ENCODE measurements around the gene C12orf57. TPM values are rescaled to one million over a fixed set of nuclear protein-coding genes. Genes with fewer than 3 reads are reported as not detected.

C12orf57 gene
- total and polyA plus RNA-seq, 2 of the 13 experiments (the other 11 are each of a cell fraction or from before 2014, with no cell fraction given), result 84.0 to 287 TPM

GRCh38 chr12:6961695-6962284, 18.0 kb downstream of the C12orf57 start (continued):
- TF ChIP-seq POGZ (CRISPR knock-in tag; IDR thresholded peaks at IDR 0.05), result 0 out of 2 replicates have a peak, but pooled peaks have one; percentile 12
- TF ChIP-seq, protein P1, sequence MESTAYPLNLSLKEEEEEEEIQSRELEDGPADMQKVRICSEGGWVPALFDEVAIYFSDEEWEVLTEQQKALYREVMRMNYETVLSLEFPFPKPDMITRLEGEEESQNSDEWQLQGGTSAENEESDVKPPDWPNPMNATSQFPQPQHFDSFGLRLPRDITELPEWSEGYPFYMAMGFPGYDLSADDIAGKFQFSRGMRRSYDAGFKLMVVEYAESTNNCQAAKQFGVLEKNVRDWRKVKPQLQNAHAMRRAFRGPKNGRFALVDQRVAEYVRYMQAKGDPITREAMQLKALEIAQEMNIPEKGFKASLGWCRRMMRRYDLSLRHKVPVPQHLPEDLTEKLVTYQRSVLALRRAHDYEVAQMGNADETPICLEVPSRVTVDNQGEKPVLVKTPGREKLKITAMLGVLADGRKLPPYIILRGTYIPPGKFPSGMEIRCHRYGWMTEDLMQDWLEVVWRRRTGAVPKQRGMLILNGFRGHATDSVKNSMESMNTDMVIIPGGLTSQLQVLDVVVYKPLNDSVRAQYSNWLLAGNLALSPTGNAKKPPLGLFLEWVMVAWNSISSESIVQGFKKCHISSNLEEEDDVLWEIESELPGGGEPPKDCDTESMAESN (CRISPR knock-in tag; conservative IDR thresholded peaks at IDR 0.05), result peak; percentile 45; the same call in 1 of the 2 replicates
- TF ChIP-seq, protein P2, sequence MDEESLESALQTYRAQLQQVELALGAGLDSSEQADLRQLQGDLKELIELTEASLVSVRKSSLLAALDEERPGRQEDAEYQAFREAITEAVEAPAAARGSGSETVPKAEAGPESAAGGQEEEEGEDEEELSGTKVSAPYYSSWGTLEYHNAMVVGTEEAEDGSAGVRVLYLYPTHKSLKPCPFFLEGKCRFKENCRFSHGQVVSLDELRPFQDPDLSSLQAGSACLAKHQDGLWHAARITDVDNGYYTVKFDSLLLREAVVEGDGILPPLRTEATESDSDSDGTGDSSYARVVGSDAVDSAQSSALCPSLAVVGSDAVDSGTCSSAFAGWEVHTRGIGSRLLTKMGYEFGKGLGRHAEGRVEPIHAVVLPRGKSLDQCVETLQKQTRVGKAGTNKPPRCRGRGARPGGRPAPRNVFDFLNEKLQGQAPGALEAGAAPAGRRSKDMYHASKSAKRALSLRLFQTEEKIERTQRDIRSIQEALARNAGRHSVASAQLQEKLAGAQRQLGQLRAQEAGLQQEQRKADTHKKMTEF (CRISPR knock-in tag; IDR thresholded peaks at IDR 0.05), result 0 out of 2 replicates have a peak, but pooled peaks have one; percentile 25
- 0 out of 2 replicates have a peak, but pooled peaks have one; percentile 20 for TF ChIP-seq RFXAP (CRISPR knock-in tag; IDR thresholded peaks at IDR 0.05; ENCODE audit: borderline replicate concordance)
- 0 out of 2 replicates have a peak, but pooled peaks have one; percentile 43 for TF ChIP-seq ELF3 (CRISPR knock-in tag; IDR thresholded peaks at IDR 0.05)
- TF ChIP-seq TAF1 (CRISPR knock-in tag; IDR thresholded peaks at IDR 0.05), result peak; percentile 26; the same call in 1 of the 2 replicates
- TF ChIP-seq, protein P3, sequence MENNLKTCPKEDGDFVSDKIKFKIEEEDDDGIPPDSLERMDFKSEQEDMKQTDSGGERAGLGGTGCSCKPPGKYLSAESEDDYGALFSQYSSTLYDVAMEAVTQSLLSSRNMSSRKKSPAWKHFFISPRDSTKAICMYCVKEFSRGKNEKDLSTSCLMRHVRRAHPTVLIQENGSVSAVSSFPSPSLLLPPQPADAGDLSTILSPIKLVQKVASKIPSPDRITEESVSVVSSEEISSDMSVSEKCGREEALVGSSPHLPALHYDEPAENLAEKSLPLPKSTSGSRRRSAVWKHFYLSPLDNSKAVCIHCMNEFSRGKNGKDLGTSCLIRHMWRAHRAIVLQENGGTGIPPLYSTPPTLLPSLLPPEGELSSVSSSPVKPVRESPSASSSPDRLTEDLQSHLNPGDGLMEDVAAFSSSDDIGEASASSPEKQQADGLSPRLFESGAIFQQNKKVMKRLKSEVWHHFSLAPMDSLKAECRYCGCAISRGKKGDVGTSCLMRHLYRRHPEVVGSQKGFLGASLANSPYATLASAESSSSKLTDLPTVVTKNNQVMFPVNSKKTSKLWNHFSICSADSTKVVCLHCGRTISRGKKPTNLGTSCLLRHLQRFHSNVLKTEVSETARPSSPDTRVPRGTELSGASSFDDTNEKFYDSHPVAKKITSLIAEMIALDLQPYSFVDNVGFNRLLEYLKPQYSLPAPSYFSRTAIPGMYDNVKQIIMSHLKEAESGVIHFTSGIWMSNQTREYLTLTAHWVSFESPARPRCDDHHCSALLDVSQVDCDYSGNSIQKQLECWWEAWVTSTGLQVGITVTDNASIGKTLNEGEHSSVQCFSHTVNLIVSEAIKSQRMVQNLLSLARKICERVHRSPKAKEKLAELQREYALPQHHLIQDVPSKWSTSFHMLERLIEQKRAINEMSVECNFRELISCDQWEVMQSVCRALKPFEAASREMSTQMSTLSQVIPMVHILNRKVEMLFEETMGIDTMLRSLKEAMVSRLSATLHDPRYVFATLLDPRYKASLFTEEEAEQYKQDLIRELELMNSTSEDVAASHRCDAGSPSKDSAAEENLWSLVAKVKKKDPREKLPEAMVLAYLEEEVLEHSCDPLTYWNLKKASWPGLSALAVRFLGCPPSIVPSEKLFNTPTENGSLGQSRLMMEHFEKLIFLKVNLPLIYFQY (CRISPR knock-in tag; IDR thresholded peaks at IDR 0.05; ENCODE audit: borderline replicate concordance), result no peak
- TF ChIP-seq ARID4A (CRISPR knock-in tag; IDR thresholded peaks at IDR 0.05; ENCODE audit: borderline replicate concordance), result peak; percentile 46; the same call in 1 of the 2 replicates
- TF ChIP-seq CENPX (CRISPR knock-in tag; IDR thresholded peaks at IDR 0.05), result no peak
- no peak for TF ChIP-seq ZFP41 (CRISPR knock-in tag; IDR thresholded peaks at IDR 0.05; ENCODE audit: borderline replicate concordance)
- TF ChIP-seq TGIF2 (CRISPR knock-in tag; IDR thresholded peaks at IDR 0.05), result 0 out of 2 replicates have a peak, but pooled peaks have one; percentile 28
- TF ChIP-seq ZNF687 (CRISPR knock-in tag; IDR thresholded peaks at IDR 0.05), result peak; percentile 68
